ENCODE results near the gene ZNF396. TPM values are rescaled to one million over a fixed set of nuclear protein-coding genes. Genes with fewer than 3 reads are reported as not detected.

The ZNF396 gene
- total and polyA plus RNA-seq, 4 donors, result 0.60 to 1.2 (median 0.99) TPM

GRCh38 chr18:35343488-35343935 lies 33.6 kb downstream of the ZNF396 start:
- TF ChIP-seq FOXA1 (IDR thresholded peaks at IDR 0.05), result no peak
- no peak for TF ChIP-seq FOXA2 (IDR thresholded peaks at IDR 0.05)
- TF ChIP-seq SP1 (IDR thresholded peaks at IDR 0.05), result no peak
- TF ChIP-seq NR2F2 (IDR thresholded peaks at IDR 0.05), result no peak
- TF ChIP-seq YY1 (IDR thresholded peaks at IDR 0.05), result no peak
- WGBS, result 2% methylated on average over 15 of the region's 15 CpGs
- H3K4me1 ChIP-seq (ENCODE audit: control insufficient read depth in 4 of 4, insufficient read depth in 4 of 4, low read length in 3 of 4), result peaks cover 9 to 47% (median 27%) of the 10 kb centered on the region in 4 donors

GRCh38 chr18:35337286-35337685 lies 39.9 kb downstream of the ZNF396 start:
- H3K36me3 ChIP-seq (ENCODE audit: control insufficient read depth in 4 of 4, insufficient read depth in 3 of 4, low read depth in 1 of 4, low read length in 3 of 4), result peaks cover 14 to 75% (median 69%) of the 10 kb centered on the region in 4 donors
- H3K4me3 ChIP-seq (ENCODE audit: low read depth in 1 of 3, low read length in 3 of 3), result no peak overlapping the region
- no peak overlapping the region for H3K27ac ChIP-seq (ENCODE audit: low read depth in 1 of 2, low read length in 2 of 2)
- H3K27me3 ChIP-seq (ENCODE audit: control insufficient read depth in 4 of 4, insufficient read depth in 4 of 4, low read length in 3 of 4), result no peaks in the 10 kb centered on the region
- no peaks in the 10 kb centered on the region for H3K9me3 ChIP-seq (ENCODE audit: control insufficient read depth in 4 of 4, low read length in 3 of 4)
- no peak for DNase-seq (ENCODE audit: low spot score)
- WGBS, result 93% methylated on average over 5 of the region's 5 CpGs
- peaks cover 6 to 19% (median 14%) of the 10 kb centered on the region in 4 donors for H3K4me1 ChIP-seq (ENCODE audit: control insufficient read depth in 4 of 4, insufficient read depth in 4 of 4, low read length in 3 of 4)
- TF ChIP-seq ATF3 (IDR thresholded peaks at IDR 0.05) (no peak), REST (IDR thresholded peaks at IDR 0.05) (no peak), RAD21 (IDR thresholded peaks at IDR 0.05) (no peak), GABPA (IDR thresholded peaks at IDR 0.05 in 1 of 2, conservative IDR thresholded peaks at IDR 0.05 in 1 of 2) (no peak), EGR1 (IDR thresholded peaks at IDR 0.05; ENCODE audit: low read depth in 2 of 2) (no peak), RXRA (IDR thresholded peaks at IDR 0.05) (no peak), FOXA2 (IDR thresholded peaks at IDR 0.05) (no peak), MAX (IDR thresholded peaks at IDR 0.05) (no peak), HNF4A (conservative IDR thresholded peaks at IDR 0.05) (no peak), CTCF (IDR thresholded peaks at IDR 0.05; ENCODE audit: low read depth, low read length, missing input control) (no peak)
- H3K9ac ChIP-seq (ENCODE audit: low read depth in 1 of 2, low read length in 2 of 2), result no peak overlapping the region

More at GRCh38 chr18:35343488-35343935, 33.6 kb downstream of the ZNF396 start:
- peak overlapping the region; percentile 56 to 87 (median 78) for H3K4me3 ChIP-seq (ENCODE audit: low read depth in 1 of 3, low read length in 3 of 3)
- peak overlapping the region; percentile 99 for H3K27ac ChIP-seq (ENCODE audit: low read depth in 1 of 2, low read length in 2 of 2)
- H3K9me3 ChIP-seq (ENCODE audit: control insufficient read depth in 4 of 4, low read length in 3 of 4), result no peaks in the 10 kb centered on the region
- H3K9ac ChIP-seq (ENCODE audit: low read depth in 1 of 2, low read length in 2 of 2), result peak overlapping the region; percentile 9 to 97
- no peak for DNase-seq (ENCODE audit: low spot score)
- peaks cover 5 to 21% (median 17%) of the 10 kb centered on the region in 4 donors for H3K36me3 ChIP-seq (ENCODE audit: control insufficient read depth in 4 of 4, insufficient read depth in 3 of 4, low read depth in 1 of 4, low read length in 3 of 4)
- H3K27me3 ChIP-seq (ENCODE audit: control insufficient read depth in 4 of 4, insufficient read depth in 4 of 4, low read length in 3 of 4), result no peaks in the 10 kb centered on the region
